Activated T-helper 1 cell treated with Interleukin-2 at 50 U/mL for 16 hours (primary cell): Measurements from ENCODE around the gene FBXL4.
A peak's percentile ranks its signal among the peaks of the same experiment; 100 is the strongest.

ENCODE experiments used
- DNase-seq: peaks from one replicate; pipeline ENCODE4 v3.0.0-alpha.2; 2020; ENCODE audit warnings: low read depth

Gene FBXL4

GRCh38 chr6:98838975-98839374 is 108.8 kb downstream of the FBXL4 start:
- DNase-seq, result no peak

- DNase-seq, result no peak
Measured at GRCh38 chr6:98838032-98838431, 109.7 kb downstream of the FBXL4 start.

DNA sequence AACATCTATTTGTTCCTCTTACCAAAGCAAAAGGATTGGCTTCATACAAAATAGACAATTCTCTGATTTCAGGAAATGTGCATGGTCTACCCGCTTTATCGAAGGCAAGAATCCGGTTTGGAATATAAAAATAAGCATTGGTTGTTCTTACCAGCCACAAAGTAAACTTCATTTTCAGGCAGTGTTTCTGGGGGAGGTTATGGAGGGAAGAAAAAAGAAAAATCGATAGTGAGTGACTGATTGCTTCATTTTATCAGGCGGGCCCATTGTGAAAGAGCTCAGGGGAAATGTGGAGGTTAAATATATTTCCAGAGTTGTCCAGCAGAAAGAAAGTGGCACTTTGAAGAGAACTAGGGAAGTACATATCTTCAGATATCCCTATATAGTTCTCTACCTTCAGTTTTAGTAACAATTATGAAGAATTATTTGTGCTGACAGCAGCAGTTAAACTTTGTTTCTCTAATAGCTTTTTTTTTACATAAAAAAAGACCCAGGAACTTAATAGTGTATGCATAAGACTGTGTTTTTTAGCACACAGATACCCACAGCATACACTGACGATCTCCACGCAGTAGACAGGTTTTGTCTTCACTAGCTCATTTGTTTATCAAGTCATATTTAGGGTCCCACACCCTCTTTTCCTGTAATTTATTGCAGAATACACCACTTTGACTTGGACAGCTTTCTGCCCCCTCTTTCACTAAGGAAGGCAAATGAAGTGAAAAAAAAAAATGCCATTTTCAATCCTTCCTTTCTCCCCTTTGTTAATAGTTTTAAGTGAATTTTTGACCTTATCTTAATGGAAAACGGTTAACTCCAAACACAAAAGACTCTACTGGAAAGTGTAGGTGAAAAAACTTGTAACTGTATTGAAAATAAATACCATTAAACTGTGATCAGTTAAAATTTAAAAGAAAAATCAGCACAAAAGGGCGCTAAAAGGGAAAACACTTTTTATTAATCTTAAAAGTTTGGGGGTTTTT is 110.5 kb downstream of the FBXL4 start:
- DNase-seq, result no peak

- DNase-seq, result no peak
Measured at GRCh38 chr6:98836025-98836961, 111.5 kb downstream of the FBXL4 start.

GRCh38 chr6:98835149-98836024 is 112.4 kb downstream of the FBXL4 start:
- no peak for DNase-seq

- DNase-seq, result peak; percentile 45
Measured at GRCh38 chr6:98834060-98835031, 113.4 kb downstream of the FBXL4 start, which contains the start of gene POU3F2. POU3F2 (plus strand) TSS chr6:98834574; CDS start chr6:98834874, 300 bp downstream.

DNA sequence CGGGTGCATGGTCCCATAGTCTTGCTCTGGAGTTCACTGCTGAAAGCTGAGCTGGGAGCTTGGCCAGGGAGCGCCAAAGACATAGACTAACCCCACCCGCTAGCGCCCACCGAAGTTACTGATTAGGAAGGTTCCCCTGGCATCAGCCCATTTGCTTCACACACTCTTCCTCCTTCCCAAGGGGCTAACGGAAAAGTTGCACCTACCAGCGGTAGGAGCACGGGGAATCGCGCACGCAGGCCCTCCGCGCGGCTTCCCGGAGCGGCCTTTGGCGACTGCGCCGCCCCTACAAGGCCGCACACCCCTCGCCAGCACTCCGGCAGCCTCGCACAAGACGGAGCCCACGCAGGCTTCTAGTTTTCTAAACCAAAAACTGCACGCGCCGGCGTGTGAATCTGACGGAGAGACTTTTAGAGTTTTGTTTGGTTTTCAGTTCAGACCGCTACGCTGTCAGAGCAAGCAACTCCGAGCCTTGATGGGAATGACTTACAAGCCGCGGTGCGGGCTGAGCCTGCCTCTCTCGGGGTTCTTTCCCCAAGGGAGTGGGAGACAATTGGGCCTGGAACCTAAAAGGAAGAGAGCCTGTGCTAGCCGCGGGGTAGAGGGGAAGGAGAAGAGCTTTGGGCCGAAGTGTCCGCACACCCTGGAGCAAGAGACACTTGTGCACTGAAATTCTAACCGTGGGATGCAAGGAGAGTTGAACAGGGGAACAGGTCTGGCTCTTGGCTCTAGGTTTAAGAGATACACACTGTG is 114.3 kb downstream of the FBXL4 start:
- DNase-seq, result no peak

DNA sequence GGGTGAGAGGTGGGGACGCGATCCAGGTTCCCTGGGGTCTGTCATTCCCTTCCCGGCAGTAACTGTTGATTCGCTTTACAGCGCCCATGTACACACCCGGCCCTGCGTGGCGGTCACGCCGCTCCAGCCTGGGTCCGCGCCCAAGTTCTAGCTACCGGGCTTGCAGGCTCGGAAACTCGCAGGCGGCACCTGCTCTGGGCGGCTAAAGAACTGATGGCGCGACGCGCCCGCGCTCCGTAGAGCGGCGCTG is 114.8 kb downstream of the FBXL4 start:
- DNase-seq, result no peak

DNA sequence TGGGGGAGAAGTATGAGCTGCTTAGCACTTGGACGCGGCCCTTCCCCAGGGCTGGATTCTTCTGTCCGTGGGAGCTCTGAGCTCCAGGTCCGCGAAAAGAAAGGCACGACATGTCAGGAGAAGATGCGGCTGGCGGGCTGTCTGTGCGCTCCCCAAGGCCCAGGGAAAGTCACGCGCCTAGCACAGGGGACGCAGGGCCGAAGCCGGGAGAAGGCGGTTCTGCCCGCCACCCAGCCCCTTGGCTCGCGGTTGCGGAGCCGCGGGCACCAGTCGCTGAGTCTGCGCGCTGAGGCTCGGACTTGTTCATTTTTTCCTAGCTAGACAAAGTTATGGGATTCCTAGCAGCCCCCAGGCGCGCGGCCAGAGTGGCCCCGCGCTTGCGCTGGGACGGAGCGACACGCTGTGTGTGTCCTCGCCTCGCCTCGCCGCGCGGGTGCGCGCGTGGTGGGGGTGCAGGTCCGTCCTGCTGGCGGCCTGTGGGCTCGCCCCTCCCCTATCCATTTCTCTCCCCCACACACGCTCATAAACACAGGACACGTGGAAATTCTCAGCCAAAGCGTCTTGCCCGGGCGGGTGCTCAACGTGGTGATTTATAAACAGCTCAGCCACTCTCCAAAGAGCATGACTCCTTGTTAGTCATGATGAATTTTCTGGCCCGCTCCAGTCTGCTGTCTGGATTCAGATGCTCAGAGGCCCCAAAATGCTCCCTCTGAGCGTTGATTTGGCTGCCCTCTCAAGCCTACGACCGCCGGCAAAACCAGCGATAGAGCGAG is 115.3 kb downstream of the FBXL4 start:
- no peak for DNase-seq

DNA sequence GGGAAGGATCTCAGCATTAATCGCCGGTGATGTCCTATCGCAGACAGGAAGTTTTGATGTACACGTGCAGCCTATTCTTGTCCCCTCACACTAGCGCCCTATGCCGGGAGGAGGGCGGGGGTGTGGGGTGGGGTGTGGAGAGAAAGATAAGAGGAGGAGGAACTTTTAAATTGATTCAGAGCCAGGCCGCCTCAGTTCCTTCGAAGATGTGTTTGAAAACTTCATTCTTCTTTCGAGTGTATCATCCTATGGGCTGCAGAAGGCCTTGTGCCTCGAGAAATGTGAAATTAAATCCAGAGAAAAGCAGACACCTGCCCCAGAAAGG is 115.8 kb downstream of the FBXL4 start:
- no peak for DNase-seq

- DNase-seq, result no peak
Measured at GRCh38 chr6:98831057-98831958, 116.4 kb downstream of the FBXL4 start.

- DNase-seq, result no peak
Measured at GRCh38 chr6:98830146-98830545, 117.6 kb downstream of the FBXL4 start.

DNA sequence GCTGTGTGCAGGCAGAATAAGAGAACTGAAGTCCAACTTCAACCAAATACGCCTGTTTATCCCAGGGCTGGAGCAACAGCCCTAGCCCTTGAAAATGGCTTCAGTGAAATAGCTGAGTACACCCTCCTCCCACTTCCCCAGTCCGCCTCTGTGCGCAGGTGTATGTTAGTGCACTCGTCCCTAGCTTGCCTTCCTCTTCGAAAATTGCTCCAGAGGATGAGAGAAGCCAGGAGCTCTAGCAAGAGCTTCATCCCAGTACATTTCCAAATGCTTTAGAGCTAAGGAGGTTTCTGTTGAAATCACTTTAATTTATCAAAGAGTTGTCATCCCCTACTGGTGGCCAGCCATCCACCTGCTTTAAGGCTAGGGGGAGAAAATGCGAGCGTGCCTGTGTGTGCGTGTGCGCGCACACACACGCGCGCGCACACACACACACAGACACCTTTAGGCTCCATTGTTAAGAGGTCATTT is 118.8 kb downstream of the FBXL4 start:
- DNase-seq, result no peak

GRCh38 chr6:98828211-98828788 is 119.4 kb downstream of the FBXL4 start:
- DNase-seq, result no peak

DNA sequence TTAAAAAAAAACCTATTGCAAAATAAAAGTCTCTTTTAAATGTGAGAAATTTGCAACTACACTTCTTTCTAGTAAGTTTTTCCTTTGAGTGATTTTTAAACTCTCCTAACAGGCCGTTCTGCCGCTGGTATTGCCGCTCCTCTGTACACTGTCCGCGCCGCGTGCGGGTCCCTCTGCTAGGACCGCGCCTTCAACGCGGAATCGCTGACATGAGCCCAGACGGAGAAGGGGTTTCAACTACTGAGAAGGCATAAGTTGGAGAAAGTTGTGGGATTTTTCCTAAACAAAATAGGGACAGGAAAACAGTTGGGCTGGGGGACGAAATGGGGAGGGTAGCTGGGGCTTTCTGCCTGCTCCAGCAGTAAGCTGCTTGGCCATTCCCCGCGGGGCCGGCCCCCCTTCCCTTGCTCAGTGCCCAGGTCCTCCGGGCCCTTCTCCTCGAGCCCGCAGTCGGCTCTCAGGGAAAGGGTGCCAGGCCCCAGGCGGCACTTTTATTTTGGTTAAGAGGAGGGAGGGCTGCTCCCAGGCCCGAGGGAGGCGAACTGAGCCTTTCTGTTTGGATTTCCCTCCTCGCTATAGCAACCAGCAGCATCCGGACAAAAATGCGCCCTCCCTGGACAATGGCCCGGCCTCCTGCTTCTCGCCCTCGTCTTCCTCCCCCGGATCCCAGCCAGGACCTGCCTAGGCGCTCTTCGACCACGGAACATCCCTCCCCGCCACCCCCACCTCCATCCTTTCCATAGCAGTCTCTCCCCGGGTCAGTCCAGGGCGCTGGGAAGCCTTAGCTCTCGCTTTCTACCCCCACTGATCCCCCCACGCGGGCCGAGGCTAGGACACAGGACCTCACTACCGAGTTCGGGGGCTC is 120.2 kb downstream of the FBXL4 start:
- no peak for DNase-seq

- DNase-seq, result no peak
Measured at GRCh38 chr6:98825600-98826230, 122.0 kb downstream of the FBXL4 start.
